IPS-18c (cell line): Measurements from ENCODE around the gene CRYBG2.
"Not testable (repeated sequence)": the region's sequence is repeated elsewhere in the genome, so short reads cannot be mapped to it uniquely, and the experiment has no call there.

ENCODE experiments used
- H3K4me3 ChIP-seq: 2 replicates; pipeline ENCODE4 v1.7.0; 2013; ENCODE audit warnings: low read depth, mild to moderate bottlenecking, low read length, moderate library complexity; ENCODE audit not compliant: insufficient read depth
- H3K9me3 ChIP-seq: one replicate; pipeline ENCODE4 v1.6.1; 2013; ENCODE audit warnings: mild to moderate bottlenecking, low read length, moderate library complexity; ENCODE audit not compliant: control insufficient read depth, insufficient read depth

Gene CRYBG2

DNA sequence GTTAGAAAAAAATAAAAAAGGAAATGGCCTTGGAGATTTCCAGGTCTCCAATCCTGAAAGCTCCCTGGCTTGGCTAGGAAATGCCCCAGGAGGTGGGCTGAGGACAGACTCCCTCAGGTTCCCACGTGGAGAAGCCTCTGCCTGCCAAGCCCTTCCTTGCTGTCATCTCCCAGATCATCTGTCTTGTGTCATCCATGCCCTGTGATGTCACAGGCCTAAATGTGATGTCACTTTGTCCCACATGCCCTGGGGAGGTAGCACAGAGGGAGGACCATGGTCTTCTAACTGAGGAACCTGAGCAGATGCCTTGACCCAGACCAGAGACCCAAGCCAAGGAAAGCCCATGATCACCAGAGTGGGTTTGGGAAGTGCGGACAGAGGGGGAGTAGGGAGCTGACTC is 20.4 kb upstream of the CRYBG2 start:
- H3K4me3 ChIP-seq, H3K9me3 ChIP-seq: not testable (repeated sequence)

DNA sequence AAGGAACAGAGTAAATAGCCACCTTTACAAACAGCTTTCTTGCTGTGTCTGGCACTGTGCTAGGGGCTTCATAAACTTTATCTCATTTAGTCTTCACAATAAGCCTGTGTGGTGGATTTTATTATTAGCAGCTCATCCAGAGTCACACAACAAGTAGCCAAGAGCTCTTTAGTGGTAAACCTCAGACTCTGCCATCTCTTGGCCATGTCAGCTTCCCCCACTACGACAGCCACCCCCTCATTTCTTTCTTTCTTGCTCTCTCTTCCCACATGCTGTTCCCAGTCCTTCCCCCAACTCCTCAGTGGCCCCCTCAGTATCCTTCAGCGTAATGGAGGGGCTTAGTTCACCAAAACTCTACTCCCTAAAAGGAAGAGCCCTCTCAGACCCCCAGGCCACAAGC is 19.9 kb upstream of the CRYBG2 start:
- no peaks in the 10 kb centered on the region for H3K9me3 ChIP-seq
- no peak overlapping the region for H3K4me3 ChIP-seq

DNA sequence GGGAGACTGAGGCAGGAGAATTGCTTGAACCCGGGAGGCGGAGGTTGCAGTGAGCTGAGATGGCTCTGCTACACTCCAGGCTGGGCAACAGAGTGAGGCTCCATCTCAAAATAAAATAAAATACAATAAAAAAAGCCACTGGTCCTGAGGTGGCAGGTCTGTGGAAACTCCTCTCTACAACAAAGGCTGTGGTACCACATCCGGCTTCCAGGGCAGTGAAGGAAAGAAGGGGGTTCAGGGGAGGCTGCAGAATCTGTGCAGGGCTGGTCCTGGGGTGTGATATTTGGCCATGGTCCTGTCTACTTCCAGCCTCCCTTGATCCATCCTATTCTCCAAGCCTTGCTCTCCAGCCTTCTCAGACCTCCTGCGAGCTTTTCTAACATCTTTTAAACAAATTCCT is 19.4 kb upstream of the CRYBG2 start:
- H3K9me3 ChIP-seq = no peaks in the 10 kb centered on the region
- no peak overlapping the region for H3K4me3 ChIP-seq

DNA sequence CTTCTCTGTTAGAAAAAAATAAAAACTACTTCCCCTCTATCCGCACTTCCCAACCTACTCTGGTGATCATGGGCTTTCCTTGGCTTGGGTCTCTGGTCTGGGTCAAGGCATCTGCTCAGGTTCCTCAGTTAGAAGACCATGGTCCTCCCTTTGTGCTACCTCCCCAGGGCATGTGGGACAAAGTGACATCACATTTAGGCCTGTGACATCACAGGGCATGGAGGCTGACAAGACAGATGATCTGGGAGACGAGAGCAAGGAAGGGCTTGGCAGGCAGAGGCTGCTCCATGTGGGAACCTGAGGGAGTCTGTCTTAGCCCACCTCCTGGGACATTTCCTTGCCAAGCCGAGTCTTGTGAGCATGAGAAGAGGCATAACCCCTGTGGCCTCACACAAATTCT is 18.7 kb upstream of the CRYBG2 start, which contains the start of gene ZNF683:
Gene ZNF683, minus strand, starts transcription at position 140 of the 400 bp plus-strand sequence. CDS start 4,179 bp downstream, outside the sequence.
- not testable (repeated sequence) for H3K9me3 ChIP-seq, H3K4me3 ChIP-seq

DNA sequence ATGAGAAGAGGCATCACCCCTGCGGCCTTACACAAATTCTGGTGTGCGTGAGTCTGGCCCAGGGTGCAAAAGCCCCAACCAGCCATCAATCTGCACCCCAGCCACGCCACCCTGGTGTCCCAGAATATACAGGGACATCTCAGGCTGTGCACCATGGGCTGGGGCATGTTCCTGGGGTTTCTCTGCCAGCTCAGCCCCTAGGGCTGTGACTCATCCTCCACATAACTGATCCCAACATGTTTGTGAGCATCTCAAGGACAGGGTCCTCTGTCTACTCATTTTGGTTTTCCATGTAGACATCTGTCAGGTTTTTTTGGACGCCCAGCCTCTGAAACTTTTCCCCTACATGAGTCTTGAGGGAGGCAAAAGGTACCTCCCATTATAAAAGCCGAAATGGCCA is 18.1 kb upstream of the CRYBG2 start:
- Histone ChIP-seq H3K9me3 (no peaks in the 10 kb centered on the region), H3K4me3 (no peak overlapping the region)

DNA sequence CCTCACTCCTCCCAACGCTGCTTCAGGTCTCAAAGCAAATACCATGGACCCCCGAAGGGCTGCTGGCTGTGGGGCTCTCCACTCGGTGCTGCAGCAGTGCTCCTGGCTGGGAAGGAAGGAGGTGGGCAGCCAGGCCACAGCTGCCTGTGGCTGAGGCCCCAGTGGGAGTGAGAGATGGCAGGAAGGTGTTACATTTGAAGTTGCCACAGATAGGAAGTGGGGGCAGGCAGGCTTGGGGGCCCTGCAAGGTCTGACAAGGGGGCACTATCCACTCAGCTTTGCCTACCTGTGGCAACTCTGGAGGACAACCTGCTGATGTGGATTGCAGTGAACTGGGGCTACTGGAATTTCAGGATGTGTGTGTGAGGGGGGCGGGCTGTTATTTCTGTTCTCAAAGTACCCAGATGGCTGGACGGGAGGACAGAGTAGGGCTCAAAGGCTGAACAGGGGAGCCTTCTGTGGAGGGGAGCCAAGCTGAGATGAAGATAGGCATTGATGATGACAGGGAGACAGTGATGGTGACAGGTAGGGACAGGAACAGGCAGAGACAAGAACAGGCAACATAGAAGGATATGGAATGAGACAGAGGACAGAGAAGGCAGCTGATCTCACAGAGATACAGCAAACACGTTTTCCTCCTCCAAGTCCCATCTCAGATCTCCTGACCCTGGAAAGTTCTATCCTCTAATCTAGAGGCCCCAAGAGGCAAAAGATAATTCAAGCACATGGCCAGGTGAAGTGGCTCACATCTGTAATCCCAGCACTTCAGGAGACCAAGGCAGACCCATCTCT is 16.9 kb upstream of the CRYBG2 start:
- no peak overlapping the region for H3K4me3 ChIP-seq

DNA sequence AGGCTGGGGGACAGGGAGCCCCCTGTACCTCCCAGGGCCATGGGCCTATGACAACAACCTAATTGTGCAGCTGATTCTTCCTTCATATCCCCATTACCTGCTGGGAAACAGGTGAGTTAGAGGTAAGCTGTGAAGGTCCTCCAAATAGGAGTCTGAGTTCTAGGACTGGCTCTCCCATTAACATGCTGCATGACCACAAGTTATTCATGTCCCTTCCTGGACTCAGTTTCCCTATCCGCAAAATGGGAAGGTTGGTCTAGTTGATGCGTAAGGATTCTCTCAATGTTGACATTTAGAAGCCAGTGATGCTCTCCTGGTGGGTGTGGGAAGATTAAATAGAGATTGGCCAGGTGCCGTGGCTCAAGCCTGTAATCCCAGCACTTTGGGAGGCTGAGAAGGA is 14.6 kb upstream of the CRYBG2 start:
- Histone ChIP-seq H3K4me3 (no peak overlapping the region), H3K9me3 (no peaks in the 10 kb centered on the region)

More for the DNA sequence above, 16.9 kb upstream of the CRYBG2 start:
- no peaks in the 10 kb centered on the region for H3K9me3 ChIP-seq

DNA sequence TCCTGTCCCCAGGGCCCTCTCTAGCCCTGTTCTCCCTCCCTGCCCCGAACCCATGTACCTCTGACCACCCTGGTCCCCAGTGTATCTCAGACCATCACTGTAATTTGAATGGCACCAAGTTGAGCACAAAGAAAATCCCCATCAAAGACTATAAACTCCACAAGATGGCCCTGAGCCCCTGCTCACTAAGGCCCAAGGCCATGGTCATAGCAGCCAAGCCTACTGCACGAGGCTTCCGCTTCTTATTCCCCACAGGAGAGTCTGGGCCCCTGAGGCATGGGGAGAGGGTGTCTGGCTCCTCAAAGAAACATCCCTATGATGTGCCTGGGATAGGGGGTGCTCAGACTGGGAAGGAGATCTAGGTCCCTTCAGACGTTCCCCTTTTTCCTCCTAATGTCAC is 14.1 kb upstream of the CRYBG2 start:
- no peak overlapping the region for H3K4me3 ChIP-seq
- H3K9me3 ChIP-seq = no peaks in the 10 kb centered on the region

DNA sequence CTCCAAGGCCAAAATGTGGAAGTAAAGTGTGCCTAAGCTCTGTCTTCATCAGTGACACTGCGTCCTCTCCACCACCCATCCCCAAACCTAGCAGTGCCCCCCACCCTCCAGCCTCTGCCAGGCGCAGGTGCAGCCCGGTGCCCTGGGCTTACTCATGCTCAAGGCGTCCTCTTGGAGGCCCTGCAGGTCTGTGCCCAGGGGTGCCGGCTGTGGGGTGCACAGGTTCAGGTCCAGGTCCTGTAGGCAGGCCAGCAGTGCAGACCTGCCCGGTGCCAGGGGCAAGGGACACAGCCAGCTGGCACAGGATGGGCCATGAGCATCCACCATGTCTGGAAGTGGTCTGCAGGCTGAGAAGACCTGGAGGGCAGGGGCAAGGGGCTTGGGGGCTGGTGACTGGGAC is 13.5 kb upstream of the CRYBG2 start:
- Histone ChIP-seq H3K4me3 (no peak overlapping the region), H3K9me3 (no peaks in the 10 kb centered on the region)

DNA sequence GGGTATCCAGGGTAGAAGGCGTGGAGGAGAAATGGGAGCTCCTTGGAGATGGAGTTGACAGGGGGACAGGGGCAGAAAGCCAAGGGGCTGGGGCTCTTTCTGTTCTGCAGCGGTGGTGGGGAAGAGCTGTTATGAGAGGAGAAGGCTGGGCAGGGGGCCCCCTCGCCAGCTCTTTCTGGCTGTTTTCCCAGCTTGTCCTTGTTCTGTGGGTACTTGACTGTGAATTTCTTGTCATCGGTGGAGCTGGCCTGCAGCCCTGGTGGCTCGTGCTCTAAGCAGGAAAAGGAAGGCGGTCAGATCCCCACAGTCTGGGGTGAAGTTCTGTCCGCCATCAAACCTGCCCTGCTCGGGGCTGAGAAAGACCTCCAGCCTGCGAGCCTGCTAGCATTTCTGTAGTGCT is 11.0 kb upstream of the CRYBG2 start:
- H3K9me3 ChIP-seq = no peaks in the 10 kb centered on the region
- H3K4me3 ChIP-seq = no peak overlapping the region

DNA sequence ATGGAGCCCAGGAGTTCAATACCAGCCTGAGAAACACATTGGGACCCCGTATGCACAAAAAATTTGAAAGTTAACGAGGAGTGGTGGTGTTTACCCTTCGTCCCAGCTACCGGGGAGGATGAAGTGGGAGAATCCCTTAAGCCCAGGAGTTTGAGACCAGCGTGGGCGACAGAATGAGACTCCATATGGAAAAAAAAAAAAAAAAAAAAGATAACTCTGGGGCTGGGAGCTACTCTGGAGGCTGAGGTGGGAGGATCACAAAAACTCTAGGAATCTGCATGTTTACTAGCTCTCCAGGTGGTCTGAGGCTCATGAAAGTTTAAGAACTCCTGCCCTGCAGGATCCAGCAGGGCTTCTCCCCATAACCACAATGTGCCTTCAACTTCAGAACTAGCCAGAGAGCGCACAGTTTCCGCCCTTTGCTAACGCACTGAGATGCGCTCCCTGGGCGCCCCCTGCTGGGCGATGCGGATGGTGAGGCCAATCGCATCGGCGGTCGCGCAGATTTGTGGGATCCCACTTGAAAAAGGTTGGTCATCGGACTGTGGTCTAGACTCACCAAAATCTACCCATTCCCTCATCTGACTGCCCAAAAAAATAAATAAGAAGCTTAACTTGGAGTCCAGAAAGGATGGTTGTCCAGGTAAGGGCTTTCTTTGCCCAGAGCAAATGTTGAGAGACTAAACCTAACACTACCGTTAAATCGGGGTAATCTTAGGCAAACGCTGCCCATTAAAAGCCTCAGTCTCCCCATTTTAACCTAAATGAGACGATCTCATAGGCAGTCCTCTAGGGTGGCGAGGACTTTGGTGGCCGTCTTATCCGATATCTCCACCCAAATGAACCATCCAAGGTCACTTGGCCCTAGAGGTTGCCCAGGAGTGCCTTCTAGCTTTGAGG is 9.9 kb upstream of the CRYBG2 start:
- Histone ChIP-seq H3K4me3 (no peak overlapping the region), H3K9me3 (no peaks in the 10 kb centered on the region)

DNA sequence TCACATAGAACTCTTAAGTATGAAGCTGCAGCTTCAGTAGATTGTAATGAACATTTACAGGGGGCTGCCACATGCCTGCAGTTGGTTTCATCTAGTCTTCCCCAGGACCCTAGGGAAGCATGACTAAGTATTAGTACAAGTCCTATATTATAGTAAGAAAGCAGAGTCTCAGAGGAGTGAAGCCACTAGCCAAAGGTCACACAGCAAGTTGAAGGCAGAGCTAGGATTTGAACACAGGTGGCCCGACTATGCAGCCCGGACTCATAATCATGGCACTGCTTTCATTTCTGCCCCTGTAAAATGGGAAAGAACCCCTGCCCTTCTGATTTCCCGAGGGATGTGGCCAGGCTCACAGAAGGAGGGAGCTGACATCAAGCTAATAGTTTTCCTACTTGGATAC is 8.4 kb upstream of the CRYBG2 start:
- no peaks in the 10 kb centered on the region for H3K9me3 ChIP-seq
- H3K4me3 ChIP-seq = no peak overlapping the region

DNA sequence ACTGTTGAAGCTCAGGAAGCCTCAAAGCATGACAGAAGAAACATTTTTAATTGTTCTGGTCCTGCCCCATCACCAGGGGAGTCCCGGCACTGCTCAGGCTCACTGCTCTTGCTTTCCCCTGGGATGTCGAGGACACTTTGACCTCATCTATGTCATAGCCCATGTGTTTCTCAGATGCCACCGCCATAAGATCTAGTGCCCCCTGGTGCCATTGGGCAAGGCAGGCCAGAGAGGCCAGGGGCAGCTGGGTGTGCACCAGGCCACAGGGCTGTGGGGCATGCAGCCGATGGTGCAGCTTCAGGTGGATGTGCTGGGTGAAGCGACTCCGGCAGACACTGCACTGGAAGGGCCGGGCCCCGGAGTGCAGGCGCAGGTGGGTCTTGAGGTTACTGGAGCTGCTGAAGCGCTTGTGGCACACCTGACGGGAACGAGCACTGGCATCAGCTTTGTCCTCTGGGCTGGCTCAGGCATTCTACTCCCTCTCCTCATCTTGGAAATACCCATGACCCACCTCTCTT is 7.7 kb upstream of the CRYBG2 start:
- Histone ChIP-seq H3K9me3 (no peaks in the 10 kb centered on the region), H3K4me3 (no peak overlapping the region)

DNA sequence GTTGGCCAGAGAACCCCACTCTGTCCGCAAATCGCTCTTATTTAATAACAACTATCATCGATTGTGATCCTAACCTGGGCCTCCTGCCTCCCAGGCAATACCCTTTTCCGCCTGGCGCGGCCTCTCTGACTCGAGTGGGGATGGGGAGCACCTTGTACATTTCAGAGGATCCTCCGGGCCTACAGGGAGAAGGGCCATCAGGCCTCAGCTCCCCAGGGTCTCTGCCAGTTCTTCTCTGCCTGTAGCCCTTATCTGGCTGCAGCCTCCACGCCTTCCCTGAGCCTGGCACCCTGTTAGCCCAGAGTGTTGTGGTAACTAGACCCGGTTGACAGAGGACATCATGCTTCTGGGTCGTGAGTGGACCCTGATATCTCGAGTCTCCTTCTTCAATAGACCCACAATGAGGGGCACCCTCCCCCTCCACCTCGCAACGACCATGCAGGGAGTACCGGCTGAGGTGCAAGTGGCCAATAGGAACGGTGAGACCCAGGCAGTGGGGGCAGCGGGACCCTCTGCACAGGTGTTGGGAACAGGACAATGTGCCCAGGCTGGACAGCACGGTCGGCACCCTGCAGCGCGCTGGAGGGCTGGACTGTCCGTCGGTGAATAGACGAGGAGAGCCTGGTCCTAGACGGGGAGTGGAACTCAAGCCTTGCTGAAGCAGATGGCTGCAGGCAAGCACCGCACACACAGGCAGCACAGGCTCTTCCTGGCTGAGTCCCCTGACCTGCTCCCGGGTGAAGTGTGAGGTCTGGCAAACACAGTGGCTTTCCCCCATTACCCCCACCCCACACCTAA is 7.1 kb upstream of the CRYBG2 start:
- Histone ChIP-seq H3K9me3 (peaks cover 2% of the 10 kb centered on the region), H3K4me3 (peak overlapping the region; percentile 68)

DNA sequence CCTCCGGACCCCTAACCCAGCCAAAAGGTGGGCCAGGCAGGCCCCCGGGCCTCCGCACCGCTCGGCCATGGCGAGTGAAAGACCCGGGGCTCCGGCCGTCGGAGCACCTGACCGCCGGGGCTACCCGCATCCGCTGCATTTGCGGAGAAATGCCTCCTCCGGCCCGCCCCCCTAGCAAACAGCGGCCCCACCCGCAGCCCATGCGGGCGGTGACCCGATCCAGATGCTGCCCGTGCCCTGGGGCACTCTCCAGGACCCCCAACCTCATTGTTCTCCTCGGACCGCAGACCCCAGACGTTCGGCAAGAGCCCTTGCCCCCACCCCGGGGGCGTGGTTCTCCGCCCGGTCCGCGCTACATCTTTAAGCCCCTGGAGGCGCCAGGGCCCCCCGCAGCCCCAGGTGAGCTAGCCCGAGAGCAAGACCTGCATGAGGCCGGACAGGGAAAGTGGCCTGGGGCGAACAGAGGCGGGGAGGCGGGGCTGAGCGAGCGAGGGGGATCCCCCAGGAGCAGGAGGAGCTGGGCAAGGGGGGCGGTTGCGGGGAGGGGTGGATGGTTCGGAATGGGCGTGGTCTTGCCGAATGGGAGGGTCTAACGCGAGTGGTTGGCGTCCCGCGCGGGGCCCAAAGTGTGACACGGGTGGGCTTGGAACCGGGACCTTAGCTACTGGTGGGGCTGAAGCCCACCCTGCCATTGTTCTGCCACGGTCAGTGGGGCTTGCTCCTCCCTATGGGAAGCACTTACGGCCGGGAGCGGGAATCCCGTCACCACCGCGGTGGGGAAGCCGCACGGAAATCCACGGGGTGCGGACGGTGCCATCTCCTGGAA is 6.3 kb upstream of the CRYBG2 start:
- peak overlapping the region; percentile 68 for H3K4me3 ChIP-seq

More for the DNA sequence above, 6.3 kb upstream of the CRYBG2 start:
- H3K9me3 ChIP-seq = peaks cover 2% of the 10 kb centered on the region
